ENCODE measurements around the gene CAVIN2. TPM values are rescaled to one million over a fixed set of nuclear protein-coding genes. Genes with fewer than 3 reads are reported as not detected.
"Not testable (repeated sequence)": the region's sequence is repeated elsewhere in the genome, so short reads cannot be mapped to it uniquely, and the experiment has no call there.

CAVIN2 gene
- total RNA-seq, 2 experiments from 2014 or later: 0.14 to 0.16 TPM

- intact Hi-C loops (cut with DNase I, micrococcal nuclease): no loop called here
Observed at GRCh38 chr2:191786694-191787093, 60.2 kb downstream of the CAVIN2 start.

DNA sequence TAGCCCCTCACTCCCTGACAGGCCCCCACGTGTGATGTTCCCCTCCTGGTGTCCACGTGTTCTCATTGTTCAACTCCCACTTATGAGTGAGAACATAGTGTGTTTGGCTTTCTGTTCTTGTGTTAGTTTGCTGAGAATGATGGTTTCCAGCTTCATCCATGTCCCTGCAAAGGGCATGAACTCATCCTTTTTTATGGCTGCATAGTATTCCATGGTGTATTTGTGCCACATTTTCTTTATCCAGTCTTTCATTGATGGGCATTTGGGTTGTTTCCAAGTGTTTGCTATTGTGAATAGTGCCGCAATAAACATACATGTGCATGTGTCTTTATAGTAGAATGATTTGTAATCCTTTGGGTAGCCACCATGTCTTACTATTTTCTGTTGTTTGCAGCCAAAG lies 61.2 kb downstream of the CAVIN2 start:
- H3K27me3 ChIP-seq (ENCODE audit: control insufficient read depth in 1 of 2, insufficient read depth in 2 of 2, low read length in 2 of 2); H3K4me3 Mint-ChIP-seq; H3K4me1 ChIP-seq (ENCODE audit: insufficient read depth, low read length); intact Hi-C loops (cut with DNase I, micrococcal nuclease); H3K36me3 ChIP-seq (ENCODE audit: insufficient read depth, low read length); H3K4me3 ChIP-seq (ENCODE audit: low read length); CTCF ChIA-PET; POLR2A ChIA-PET; H3K9me3 Mint-ChIP-seq; H3K9me3 ChIP-seq (ENCODE audit: control insufficient read depth in 1 of 2, insufficient read depth in 1 of 2, low read length in 2 of 2); H3K36me3 Mint-ChIP-seq (ENCODE audit: low read depth); DNase-seq; H3K27ac Mint-ChIP-seq; H3K4me1 Mint-ChIP-seq (ENCODE audit: low read depth); H3K27ac ChIP-seq (ENCODE audit: low read depth in 1 of 2, low read length in 2 of 2); ATAC-seq (ENCODE audit: poor library complexity): not testable (repeated sequence)
- H3K27me3 Mint-ChIP-seq: peaks cover 35% of the 10 kb centered on the region

More at GRCh38 chr2:191786694-191787093, 60.2 kb downstream of the CAVIN2 start:
- CTCF ChIA-PET: no interaction called here
- no peaks in the 10 kb centered on the region for H3K36me3 Mint-ChIP-seq (ENCODE audit: low read depth)
- DNase-seq (no peak), ATAC-seq (ENCODE audit: poor library complexity) (no peak)
- H3K9me3 Mint-ChIP-seq: no peaks in the 10 kb centered on the region
- Histone ChIP-seq H3K27me3 (ENCODE audit: control insufficient read depth in 1 of 2, insufficient read depth in 2 of 2, low read length in 2 of 2) (peaks cover 0 to 3% of the 10 kb centered on the region in 2 experiments), H3K4me1 (ENCODE audit: insufficient read depth, low read length) (no peaks in the 10 kb centered on the region), H3K4me3 (ENCODE audit: low read length) (no peak overlapping the region), H3K36me3 (ENCODE audit: insufficient read depth, low read length) (no peaks in the 10 kb centered on the region), H3K27ac (ENCODE audit: low read depth in 1 of 2, low read length in 2 of 2) (no peak overlapping the region), H3K9me3 (ENCODE audit: control insufficient read depth in 1 of 2, insufficient read depth in 1 of 2, low read length in 2 of 2) (no peaks in the 10 kb centered on the region)
- TF ChIP-seq, protein P1, sequence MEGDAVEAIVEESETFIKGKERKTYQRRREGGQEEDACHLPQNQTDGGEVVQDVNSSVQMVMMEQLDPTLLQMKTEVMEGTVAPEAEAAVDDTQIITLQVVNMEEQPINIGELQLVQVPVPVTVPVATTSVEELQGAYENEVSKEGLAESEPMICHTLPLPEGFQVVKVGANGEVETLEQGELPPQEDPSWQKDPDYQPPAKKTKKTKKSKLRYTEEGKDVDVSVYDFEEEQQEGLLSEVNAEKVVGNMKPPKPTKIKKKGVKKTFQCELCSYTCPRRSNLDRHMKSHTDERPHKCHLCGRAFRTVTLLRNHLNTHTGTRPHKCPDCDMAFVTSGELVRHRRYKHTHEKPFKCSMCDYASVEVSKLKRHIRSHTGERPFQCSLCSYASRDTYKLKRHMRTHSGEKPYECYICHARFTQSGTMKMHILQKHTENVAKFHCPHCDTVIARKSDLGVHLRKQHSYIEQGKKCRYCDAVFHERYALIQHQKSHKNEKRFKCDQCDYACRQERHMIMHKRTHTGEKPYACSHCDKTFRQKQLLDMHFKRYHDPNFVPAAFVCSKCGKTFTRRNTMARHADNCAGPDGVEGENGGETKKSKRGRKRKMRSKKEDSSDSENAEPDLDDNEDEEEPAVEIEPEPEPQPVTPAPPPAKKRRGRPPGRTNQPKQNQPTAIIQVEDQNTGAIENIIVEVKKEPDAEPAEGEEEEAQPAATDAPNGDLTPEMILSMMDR (IDR thresholded peaks at IDR 0.05): no peak
- no peaks in the 10 kb centered on the region for H3K4me1 Mint-ChIP-seq (ENCODE audit: low read depth)
- H3K27ac Mint-ChIP-seq: no peak overlapping the region
- POLR2A ChIA-PET: no interaction called here
- H3K27me3 Mint-ChIP-seq: peaks cover 42% of the 10 kb centered on the region
- H3K4me3 Mint-ChIP-seq: no peak overlapping the region

Other genes with a start within 250 kb of the CAVIN2 start
- 10 to 100 TPM; 32.0 to 32.9 TPM for gene NABP1, start 169.0 kb downstream of the CAVIN2 start, total RNA-seq